ENCODE results near the gene LAIR2.

Gene LAIR2

GRCh38 chr19:54502518-54503048, at the start of gene LAIR2:
Gene LAIR2 (plus strand): TSS chr19:54502831. CDS start chr19:54502919, 88 bp downstream.
- no peak for DNase-seq

GRCh38 chr19:54453921-54454780, 48.5 kb upstream of the LAIR2 start:
- no peak for DNase-seq

GRCh38 chr19:54454781-54455675, 47.6 kb upstream of the LAIR2 start:
- no peak for DNase-seq

GRCh38 chr19:54455786-54456422, 46.7 kb upstream of the LAIR2 start:
- DNase-seq, result no peak

GRCh38 chr19:54456423-54457373, 45.9 kb upstream of the LAIR2 start:
- no peak for DNase-seq

GRCh38 chr19:54457773-54458647, 44.6 kb upstream of the LAIR2 start:
- DNase-seq, result no peak

- no peak for DNase-seq
Measured at GRCh38 chr19:54458648-54459281, 43.9 kb upstream of the LAIR2 start.

GRCh38 chr19:54459282-54460229, 43.1 kb upstream of the LAIR2 start:
- DNase-seq, result no peak

- no peak for DNase-seq
Measured at GRCh38 chr19:54460230-54461005, 42.2 kb upstream of the LAIR2 start.

- DNase-seq, result no peak
Measured at GRCh38 chr19:54461210-54461609, 41.4 kb upstream of the LAIR2 start.

- DNase-seq, result no peak
Measured at GRCh38 chr19:54461613-54462012, 41.0 kb upstream of the LAIR2 start.

GRCh38 chr19:54462047-54462654, 40.5 kb upstream of the LAIR2 start:
- DNase-seq, result no peak

GRCh38 chr19:54462655-54463530, 39.7 kb upstream of the LAIR2 start:
- DNase-seq, result peak; percentile 54 to 62

- peak; percentile 99 to 100 for DNase-seq
Measured at GRCh38 chr19:54463531-54464043, 39.0 kb upstream of the LAIR2 start, which contains the start of gene LENG9. Gene LENG9 (minus strand): TSS chr19:54463778. CDS start chr19:54463526, 252 bp downstream.

- DNase-seq, result peak; percentile 94 to 95
Measured at GRCh38 chr19:54464044-54464629, 38.5 kb upstream of the LAIR2 start.
